Hippocampal formation (tissue), 2 donors: ENCODE measurements around the gene FAM177B.
"Not testable (repeated sequence)": the region's sequence is repeated elsewhere in the genome, so short reads cannot be mapped to it uniquely, and the experiment has no call there.

Experiments used
- DNase-seq, 2 donors: peaks; one replicate each; lab custom pipeline; 2025; lab: John Stamatoyannopoulos, UW

Gene FAM177B

DNA sequence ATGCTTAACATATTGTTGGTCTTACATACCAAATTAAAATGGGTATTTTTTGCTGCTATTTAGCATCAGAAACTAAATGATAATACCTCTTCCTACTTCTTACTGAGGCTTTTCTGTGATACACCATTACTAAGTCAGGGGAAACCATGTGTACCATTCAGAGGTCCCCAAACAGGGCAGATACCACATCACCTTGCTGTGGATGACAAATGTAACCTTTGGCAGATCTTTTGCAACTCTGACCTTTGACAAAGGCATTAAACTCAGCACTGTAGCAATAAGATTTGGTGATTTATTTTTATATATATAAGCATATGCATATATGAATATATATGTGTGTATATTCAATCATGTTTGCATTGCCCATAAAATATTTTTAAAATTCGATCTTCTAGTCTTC is 2.9 kb downstream of the FAM177B start:
- no peak for DNase-seq

DNA sequence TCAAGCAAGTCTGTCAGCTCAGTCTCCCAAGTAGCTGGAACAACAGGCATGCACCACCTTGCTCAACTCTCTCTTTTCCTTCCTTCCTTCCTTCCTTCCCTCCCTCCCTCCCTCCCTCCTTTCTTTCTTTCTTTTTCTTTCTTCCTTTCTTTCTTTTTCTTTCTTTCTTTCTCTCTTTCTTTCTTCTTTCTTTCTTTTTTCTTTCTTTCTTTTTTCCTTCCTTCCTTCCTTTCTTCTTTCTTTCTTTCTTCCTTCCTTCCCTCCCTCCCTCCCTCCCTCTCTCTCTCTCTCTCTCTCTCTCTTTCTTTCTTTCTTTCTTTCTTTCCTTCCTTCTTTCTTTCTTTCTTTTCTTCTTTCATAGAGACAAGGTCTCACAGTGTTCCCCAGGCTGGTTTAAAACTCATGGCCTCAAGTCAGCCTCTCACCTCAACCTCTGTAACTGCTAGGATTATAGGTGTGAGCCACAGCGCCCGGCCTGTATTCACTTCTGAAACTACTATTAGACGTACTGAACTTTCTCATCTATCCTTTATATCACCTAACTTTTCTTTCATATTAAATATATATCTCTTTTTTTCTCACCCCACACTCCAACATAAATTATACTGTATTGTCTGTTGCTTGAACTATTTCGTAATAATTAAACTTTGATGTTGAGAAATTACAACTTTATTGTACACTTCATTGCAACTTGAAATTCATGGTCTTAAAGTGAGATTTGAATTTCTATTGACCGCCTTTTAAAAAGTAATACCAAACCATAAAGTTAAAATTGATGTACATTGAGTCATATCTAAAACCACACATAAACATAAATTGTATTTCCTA is 4.8 kb downstream of the FAM177B start:
- DNase-seq: not testable (repeated sequence)

DNA sequence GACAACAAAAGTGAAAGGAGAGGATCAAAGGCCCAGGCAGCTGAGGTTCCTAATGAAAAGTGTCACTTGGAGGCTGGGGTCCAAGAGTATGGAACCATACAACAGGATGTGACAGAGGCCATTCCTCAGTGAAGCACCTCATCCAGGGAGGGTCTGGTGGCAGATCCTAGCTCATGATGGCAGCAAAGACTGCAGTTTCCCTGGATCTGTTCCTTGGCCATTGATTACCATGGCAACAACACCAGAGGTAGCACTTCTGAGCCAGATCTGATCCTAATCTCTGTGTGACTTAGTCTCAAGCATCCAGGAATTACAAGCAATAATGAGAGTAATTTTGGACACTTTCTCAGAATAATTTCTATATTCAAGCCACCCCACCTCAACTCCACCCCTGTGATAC is 12.9 kb downstream of the FAM177B start:
- no peak for DNase-seq

DNA sequence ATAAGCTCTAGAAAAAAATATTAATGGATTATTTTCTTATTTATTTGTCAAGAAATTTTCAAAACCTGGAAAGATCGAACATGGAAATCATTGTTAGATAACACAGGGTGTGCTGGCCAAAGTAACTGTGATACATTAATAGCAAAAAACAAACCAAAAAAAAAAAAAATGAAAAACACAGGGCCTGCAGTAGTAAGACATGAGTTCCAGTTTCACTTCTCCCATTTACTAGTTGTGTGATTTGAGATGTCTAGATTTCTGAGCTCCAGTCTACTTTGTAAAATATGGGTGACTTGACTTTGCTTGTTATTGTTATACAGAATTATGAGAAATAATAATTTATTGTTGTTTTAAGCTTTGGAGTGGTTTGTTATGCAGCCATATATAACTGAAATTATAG is 13.6 kb downstream of the FAM177B start:
- no peak for DNase-seq

DNA sequence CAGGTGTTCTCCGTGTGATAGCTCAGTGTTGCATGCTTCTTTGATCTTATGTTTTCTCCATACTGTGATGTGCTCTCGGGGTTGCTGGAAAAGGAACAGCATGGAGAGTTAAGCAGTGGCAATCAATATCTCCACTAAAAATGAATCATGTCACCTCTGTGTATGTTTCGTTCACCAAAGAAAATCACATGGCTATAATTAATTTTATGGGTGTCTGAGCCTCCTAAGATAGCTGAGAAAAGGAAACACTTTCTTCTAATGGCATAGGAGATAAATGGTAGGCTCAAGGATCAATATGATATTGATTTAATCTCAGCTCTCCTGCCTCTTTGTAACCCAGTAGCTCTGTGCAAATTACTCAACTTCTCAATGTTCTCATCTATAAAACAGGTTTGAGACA is 14.3 kb downstream of the FAM177B start:
- no peak for DNase-seq

DNA sequence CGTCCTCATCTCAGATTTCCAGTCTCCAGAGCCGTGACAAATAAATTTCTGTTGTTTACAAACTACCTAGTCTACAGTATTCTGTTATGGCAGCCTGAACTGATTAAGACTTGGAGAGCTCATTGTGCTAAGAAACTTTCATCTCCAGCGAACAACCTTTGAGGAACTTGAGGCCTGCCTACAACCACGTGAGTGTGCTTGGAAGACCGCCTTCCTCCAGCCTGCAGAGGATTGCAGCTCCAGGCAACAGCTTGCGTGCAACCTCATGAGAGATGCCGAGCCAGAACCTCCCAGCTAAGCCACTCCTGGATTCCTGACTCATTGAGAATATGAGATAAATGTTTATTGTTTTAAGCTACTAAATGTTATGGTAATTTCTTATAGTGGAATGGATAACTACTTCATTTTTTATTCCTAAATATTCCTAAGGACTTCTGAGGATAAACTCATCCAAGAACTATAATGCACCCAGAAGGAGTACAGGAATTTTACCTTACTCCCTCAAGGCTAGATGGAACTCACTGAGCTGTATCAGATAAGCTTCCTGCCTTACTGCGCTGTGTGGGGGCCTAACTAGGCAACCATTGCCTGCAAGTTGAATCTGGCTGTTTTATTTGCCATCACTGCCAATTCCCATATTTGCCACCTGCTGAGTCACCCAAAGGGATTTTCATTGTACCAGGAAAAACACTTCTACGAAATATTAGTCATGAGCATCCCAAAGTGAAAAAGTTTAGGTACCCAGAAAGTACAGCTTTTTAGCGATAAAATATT is 17.6 kb downstream of the FAM177B start:
- peak; percentile 38 to 47 for DNase-seq

DNA sequence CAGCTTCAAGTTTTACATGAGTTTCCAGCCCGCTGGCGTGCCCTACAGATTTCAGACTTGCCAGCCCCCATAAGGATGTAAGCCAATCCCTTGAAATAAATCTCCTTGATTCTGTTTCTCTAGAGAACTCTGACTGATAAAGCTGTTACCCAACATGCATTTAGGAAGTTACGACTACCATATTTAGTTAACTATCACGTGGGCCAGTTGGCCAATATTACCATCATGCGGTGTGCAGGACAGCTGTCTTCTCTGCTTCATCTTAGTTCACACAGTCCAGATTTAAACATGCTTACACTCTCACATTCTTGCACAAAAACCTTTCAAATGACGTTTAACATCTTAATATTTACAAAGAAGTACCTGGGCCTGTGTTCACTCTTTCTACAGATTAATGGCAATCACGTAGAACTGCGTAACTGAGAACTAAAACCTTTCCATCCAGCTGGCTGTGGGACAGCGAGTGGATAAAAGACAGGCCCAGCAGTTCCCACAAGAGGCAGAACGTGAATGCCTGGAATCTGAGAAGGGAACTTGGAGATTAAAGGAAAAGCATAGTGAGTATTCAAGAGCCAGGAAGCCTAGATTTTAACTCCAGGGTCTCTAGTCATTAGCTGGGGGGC is 20.8 kb downstream of the FAM177B start:
- DNase-seq: no peak

DNA sequence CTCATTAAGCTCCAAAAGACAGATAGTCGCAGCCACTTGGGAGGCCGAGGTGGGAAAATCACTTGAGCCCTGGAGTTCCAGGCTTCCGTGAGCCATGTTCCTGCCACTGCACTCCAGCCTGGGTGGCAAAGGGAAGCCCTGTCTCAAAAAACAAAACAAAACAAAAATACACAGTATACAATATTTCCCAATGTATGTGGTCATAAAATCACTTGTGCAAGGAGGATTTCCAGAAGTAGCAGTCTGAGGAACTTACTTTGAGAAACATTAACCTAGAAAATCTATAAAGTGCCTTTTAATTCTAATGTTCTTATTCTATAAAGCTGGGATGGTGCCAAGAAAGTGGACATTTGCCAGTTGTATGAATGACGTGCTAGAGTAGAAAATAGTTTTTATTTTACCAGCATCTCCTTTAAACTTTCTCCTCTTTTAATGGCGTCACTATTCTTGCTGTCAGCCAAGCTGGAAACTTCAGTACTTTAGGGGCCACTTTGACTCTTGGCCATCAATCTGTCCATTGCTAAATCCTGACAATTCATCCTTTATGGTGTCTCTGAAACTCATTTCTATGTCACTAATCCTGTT is 22.5 kb downstream of the FAM177B start:
- no peak for DNase-seq

DNA sequence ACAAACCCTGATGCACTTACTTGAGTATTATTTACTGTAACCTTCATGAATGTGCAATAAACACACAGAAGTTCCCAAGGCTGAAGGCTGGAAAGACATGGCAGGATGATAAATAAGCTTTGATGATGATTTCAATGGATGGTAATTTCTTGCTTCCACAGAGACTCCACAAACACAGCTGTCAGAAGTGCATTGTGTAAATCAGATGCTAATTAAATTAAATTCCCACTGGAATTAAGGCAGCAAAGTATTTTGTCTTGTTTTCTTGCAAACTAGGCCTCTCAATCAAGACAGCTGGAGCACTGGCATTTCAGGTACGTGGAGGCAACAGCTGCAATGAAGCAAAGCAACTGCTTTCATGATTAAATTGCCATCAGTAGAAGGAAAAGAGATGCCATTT is 24.1 kb downstream of the FAM177B start:
- DNase-seq: no peak

DNA sequence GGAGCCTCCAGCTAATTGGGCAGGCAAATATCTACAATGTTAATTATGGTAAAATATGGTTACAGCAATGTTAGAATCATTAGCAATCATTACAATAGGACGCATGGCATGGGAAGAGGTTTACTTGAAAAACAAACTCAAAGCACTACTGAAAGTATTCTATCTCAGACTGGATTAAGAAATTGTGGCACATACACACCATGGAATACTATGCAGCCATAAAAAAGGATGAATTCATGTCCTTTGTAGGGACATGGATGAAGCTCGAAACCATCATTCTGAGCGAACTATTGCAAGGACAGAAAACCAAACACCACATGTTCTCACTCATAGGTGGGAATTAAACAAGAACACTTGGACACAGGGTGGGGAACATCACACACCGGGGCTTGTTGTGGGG is 25.2 kb downstream of the FAM177B start:
- DNase-seq: not testable (repeated sequence)

DNA sequence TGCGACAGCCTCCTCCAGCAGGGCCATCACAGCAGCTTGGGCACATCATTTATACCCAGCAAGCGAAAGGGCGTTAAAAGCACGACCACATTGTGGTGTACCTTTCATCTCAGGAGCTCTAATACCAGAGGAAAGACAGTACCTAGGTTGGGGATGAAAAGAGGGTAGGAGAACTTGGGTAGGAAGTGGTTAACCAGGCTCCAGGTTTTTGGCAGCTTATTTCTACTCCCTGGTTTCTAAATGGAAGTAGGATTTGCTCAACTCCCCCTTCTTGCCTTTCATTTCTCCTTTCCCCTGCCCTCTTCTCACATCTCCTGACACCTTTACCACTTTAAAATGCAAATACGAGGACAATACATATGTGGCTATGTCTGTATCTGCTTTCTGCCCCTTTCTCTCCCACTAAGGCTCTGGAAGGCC is 30.2 kb downstream of the FAM177B start:
- DNase-seq: no peak

DNA sequence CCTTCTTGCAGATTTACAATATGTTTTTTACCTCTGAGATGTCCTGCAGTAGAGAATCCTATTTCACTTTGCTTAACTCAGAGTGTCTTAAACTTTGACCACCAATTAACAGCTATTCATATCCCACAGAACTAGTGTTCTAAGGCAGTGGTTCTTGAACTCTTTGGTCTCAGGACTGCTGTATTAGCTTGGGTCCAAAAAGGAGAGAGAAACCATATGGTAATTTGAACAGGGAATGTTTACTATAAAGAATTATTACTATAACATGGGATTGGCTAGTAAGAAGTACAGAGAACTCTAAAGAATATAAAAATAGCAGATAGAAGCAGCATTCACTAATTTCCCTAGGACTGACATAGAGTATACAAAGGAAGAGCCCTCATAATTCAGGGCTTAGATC is 31.6 kb downstream of the FAM177B start:
- DNase-seq: no peak

DNA sequence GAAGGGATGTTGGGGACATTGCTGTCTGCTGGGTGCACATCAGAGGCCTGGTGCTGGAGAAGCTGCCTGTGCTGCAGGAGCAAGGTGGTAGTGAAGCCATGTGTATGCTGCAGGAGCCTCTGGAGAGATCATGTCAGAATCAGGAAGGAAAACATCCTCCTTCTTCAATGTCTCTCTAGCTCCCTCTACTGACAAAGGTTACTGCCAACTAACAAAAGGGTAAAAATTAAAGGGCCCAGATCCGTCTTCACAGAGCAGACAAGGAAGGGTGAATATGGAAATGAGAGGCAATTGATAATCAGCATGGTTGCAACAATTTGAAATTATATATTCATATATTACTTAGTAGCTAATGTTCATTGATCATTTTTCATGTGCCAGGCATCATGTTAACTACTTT is 32.2 kb downstream of the FAM177B start:
- no peak for DNase-seq

DNA sequence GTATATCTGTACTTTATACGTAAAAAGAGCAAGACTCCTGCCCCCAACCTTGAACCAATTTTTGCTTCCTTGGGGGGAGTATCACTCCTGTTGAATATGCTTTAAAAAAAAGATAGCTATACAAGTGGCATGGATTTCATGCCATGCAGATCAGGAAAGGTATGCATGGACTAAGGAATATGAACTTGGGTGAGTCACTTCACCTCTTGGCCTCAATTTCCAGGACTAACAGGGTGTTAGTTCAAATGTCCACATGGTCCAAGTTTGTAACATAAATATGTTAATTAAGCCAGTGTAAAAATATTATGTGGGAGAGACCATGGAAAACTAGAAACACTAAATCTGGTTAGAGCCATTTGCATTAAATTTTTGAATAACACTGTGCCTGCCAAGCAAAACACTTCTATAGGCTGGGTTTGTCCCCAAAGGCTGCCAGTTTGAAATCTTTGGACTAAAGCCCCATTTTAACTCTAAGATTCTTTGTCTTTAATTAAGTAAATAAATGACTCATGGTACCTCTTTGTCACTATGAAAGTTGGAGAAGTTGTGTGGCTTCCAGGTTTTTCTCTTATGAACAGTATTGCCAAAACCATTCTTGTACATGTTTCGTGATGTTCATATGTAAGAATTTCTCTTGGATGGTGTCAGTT is 33.1 kb downstream of the FAM177B start:
- no peak for DNase-seq

DNA sequence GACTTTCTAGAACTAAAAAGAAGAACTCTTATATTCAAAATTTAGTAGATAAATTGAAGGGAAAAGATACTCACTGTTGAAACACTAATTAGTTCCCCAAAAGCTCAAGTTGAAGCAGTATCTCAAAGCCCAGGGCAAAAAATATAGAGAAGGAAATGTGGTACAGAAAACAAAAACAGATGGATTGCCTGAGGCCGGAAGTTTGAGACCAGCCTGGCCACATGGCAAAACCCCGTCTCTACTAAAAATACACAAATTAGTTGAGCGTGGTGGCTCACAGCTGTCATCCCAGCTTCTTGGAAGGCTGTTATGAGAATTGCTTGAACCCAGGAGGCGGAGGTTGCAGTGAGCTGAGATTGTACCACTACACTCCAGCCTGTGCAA is 36.0 kb downstream of the FAM177B start:
- DNase-seq: peak in 1 of 2 donors; percentile 20

DNA sequence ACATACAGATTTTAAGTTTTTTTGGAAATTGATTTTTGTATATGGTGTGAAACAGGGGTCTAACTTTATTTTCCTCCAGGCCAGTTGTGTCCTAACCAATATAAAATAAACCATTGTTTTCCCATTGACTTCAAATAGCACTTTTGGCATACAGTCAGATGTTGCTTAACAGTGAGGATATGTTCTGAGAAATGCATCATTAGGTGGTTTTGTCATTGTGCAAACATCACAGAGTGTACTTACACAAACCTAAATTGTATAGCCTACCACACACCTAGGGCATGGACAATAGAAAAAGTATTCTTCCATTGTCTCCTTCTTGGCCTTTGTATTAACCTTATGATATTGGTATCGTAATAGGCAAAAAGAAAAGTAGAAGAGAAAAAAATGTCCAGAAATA is 40.5 kb downstream of the FAM177B start:
- DNase-seq: no peak

DNA sequence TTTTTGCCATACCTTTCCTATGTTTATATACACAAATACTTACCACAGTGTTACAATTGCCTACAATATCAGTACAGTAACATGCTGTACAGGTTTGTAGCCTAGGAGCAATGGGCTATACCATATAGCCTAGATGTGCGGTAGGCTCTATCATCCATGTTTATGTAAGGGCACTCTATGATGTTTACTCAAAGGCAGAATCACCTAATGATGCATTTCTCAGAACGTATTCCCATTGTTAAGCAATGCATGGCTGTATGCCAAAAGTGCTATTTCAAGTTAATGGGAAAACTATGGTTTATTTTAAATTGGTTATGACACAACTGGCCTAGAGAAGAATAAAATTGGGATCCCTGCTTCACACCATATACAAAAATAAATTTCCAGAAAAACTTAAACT is 41.0 kb downstream of the FAM177B start:
- DNase-seq: no peak

DNA sequence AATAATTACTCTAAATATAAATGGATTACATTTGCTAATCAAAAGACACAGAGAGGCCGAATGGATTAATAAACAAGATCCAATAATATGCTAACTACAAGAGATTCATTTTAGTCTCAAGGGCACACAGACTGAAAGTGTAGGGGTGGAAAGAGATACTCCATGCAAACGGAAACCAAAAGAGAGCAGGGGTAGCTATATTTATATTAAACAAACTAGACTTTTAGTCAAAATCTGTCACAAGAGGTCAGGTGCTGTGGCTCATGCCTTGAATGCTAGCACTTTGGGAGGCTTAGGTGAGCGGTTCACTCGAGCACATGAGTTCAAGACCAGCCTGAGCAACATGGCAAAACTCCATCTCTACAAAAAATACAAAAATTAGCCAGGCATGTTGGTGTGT is 44.2 kb downstream of the FAM177B start:
- DNase-seq: no peak

DNA sequence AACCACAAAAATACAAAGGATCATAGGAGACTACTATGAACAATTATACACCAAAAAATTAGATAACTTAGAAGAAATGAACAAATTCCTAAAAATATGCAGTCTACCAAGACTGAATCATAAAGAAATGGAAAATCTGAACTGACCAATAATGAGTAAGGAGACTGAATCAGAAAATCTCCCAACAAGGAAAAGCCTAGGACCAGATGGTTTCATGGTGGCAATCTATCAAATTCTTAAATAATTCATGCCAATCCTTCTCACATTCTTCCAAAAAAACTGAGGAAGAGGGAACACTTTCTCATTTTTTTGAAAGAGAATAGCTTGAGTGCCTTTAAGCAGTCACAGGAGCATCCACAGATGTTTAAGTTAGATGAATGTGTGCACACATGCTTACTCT is 46.0 kb downstream of the FAM177B start:
- no peak for DNase-seq

DNA sequence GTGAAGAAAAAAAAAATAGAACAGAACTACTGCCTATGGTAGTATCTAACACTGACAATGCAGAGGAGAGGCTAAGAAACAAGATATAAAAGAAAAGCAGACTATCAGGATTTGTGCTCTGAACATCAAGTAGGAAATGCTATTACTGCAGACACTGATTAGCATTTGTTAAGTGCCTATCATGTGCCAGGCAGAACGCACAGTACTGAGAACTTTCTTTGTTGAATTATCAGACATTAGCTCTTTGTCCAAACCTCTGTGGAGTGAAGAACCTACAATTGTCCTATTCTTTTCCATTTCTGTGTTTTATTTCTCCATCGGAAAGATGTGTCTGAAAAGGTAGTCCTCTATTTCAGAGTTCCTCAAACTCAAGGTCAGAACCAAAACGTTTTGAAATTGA is 47.4 kb downstream of the FAM177B start:
- DNase-seq: peak in 1 of 2 donors; percentile 44

DNA sequence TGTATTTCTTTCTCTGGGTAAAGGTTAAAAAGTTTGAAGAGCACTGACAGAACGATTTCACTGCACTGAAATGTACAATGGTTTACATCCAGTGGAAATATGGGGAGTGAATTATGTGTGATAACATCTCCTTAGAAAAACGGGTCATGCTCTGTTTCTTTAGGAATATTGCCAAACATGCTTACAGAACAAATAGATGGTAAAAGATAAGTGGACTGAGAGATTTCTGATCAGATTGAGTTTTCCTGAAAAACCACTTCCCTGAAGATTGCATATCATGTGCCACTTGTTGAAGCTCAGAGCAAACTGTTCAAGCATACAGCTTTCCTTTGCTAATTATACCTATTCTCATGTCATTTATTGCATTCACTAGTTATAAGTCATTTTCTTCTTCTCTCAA is 47.9 kb downstream of the FAM177B start:
- DNase-seq: no peak

DNA sequence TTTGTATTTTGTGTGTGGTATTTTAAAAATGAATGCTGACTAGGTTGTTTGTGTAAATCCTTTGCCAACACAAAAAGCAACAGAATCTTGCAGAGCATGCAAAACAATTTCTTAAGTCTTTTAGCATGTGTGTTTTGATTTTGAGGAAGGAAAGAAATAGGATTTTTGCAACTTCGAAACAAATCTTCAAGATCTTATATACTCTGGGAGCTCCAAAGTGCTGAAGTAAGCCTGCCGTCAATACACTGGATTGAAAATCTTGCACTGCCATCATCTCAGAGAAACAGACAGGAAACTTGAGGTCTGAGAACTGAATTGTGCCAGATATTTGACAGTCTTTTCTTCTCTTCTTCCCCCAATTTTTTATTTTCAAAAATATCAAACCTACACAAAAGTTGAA is 48.5 kb downstream of the FAM177B start:
- DNase-seq: no peak
